H1 (cell line): ENCODE results near the gene SF3B3. TPM values are rescaled to one million over a fixed set of nuclear protein-coding genes. Genes with fewer than 3 reads are reported as not detected.

Experiments
- CTCF ChIA-PET: fragments of 300-600 bp; sonication (Branson Sonifier 250); formaldehyde crosslinking; loops from one replicate; lab custom pipeline; 2021; ENCODE audit not compliant: partially characterized antibody; lab: Charles Lee
- POLR2A ChIA-PET: fragments of 300-600 bp; sonication (Branson Sonifier 250); formaldehyde crosslinking; loops from one replicate; lab custom pipeline; 2021; ENCODE audit warnings: inconsistent platforms; ENCODE audit not compliant: partially characterized antibody; lab: Charles Lee
- DNase-seq, 2 experiments: peaks; one replicate each; pipeline versions ENCODE4 v3.0.0 to v3.0.0-alpha.2; 2010 to 2022; ENCODE audit warnings: low spot score in 2 of 2, low read depth in 1 of 2, mixed read lengths in 1 of 2
- FAIRE-seq: peaks from 2 replicates; lab custom pipeline; 2011; peaks lifted over from hg19 to GRCh38; lab: Jason Lieb, UNC
- H2AFZ ChIP-seq: 2 replicates; pipeline ENCODE4 v1.8.1; 2012; ENCODE audit warnings: low read length, inconsistent platforms
- H2AK5ac ChIP-seq: 2 replicates; pipeline ENCODE4 v1.6.1; 2013; ENCODE audit warnings: low read depth, low read length
- H2BK120ac ChIP-seq: replicated peaks from 2 replicates; pipeline ENCODE3; 2013; ENCODE audit warnings: low read depth, low read length, inconsistent platforms
- H2BK12ac ChIP-seq: 2 replicates; pipeline ENCODE4 v1.6.1; 2013; ENCODE audit warnings: low read depth, low read length
- H2BK15ac ChIP-seq: 2 replicates; pipeline ENCODE4 v1.6.1; 2013; ENCODE audit warnings: low read length
- H2BK20ac ChIP-seq: 2 replicates; pipeline ENCODE4 v1.6.1; 2013; ENCODE audit warnings: low read length
- H2BK5ac ChIP-seq: 2 replicates; pipeline ENCODE4 v1.6.1; 2013; ENCODE audit warnings: low read depth, low read length
- H3K14ac ChIP-seq: 2 replicates; pipeline ENCODE4 v1.6.1; 2013; ENCODE audit warnings: inconsistent platforms; ENCODE audit not compliant: insufficient read length
- H3K18ac ChIP-seq: 2 replicates; pipeline ENCODE4 v1.6.1; 2013; ENCODE audit warnings: low read length; ENCODE audit errors: extremely low read depth
- H3K23ac ChIP-seq: 2 replicates; pipeline ENCODE4 v1.6.1; 2013; ENCODE audit warnings: inconsistent platforms; ENCODE audit not compliant: insufficient read length
- H3K23me2 ChIP-seq: 2 replicates; pipeline ENCODE4 v1.6.1; 2013; ENCODE audit warnings: low read depth, low read length
- H3K27ac ChIP-seq: 2 replicates; pipeline ENCODE4 v1.6.1; 2011; ENCODE audit warnings: low read depth, low read length, inconsistent platforms
- H3K27me3 ChIP-seq, 4 experiments: replicated peaks in 1 of 4; 1 replicate in 1 of 4; 2 replicates in 3 of 4; pipeline versions ENCODE4 v1.6.1 to v1.8.1; 2011 to 2013; ENCODE audit warnings: low read length in 3 of 4, mild to moderate bottlenecking in 3 of 4, inconsistent platforms in 2 of 4, mixed read lengths in 2 of 4, moderate library complexity in 1 of 4; ENCODE audit not compliant: control insufficient read depth in 3 of 4, insufficient read depth in 3 of 4; ENCODE audit errors: extremely low read depth in 1 of 4
- H3K36me3 ChIP-seq, 4 experiments: 2 replicates each; pipeline versions ENCODE4 v1.6.1 to v1.8.1; 2011 to 2013; ENCODE audit warnings: mild to moderate bottlenecking in 4 of 4, low read length in 3 of 4, moderate library complexity in 2 of 4, control low read depth in 1 of 4, inconsistent platforms in 1 of 4; ENCODE audit not compliant: insufficient read depth in 4 of 4, control insufficient read depth in 2 of 4
- H3K4ac ChIP-seq: replicated peaks from 2 replicates; pipeline ENCODE3; 2013; ENCODE audit warnings: low read length, low read depth, mixed read lengths, inconsistent platforms; ENCODE audit not compliant: insufficient read length
- H3K4me1 ChIP-seq, 4 experiments: replicated peaks in 1 of 4; 1 replicate in 1 of 4; 2 replicates in 3 of 4; pipeline versions ENCODE4 v1.6.1 to v1.8.1; 2011 to 2013; ENCODE audit warnings: low read length in 3 of 4, inconsistent platforms in 2 of 4, mixed read lengths in 1 of 4; ENCODE audit not compliant: insufficient read depth in 4 of 4, control insufficient read depth in 3 of 4
- H3K4me2 ChIP-seq, 2 experiments: 2 replicates each; pipeline versions ENCODE4 v1.6.1 to v1.8.1; 2011 to 2013; ENCODE audit warnings: low read depth in 2 of 2, low read length in 2 of 2, control low read depth in 1 of 2, inconsistent platforms in 1 of 2, mild to moderate bottlenecking in 1 of 2; ENCODE audit not compliant: insufficient read depth in 1 of 2
- H3K4me3 ChIP-seq, 4 experiments: fragments of 200-600, 300-600 bp in 1 of 4; sonication (generic), shearing (Covaris generic), sonication (Bioruptor Twin) in 1 of 4; 2 replicates each; pipeline versions ENCODE4 v1.5.1 to v1.8.1; 2011 to 2016; ENCODE audit warnings: low read length in 4 of 4, low read depth in 3 of 4, control low read depth in 2 of 4, inconsistent platforms in 2 of 4, mild to moderate bottlenecking in 2 of 4, mixed read lengths in 1 of 4, moderate library complexity in 1 of 4; ENCODE audit not compliant: insufficient read depth in 2 of 4; ENCODE audit errors: extremely low read depth in 1 of 4
- H3K56ac ChIP-seq: replicated peaks from 2 replicates; pipeline ENCODE3; 2013; ENCODE audit warnings: low read depth, mild to moderate bottlenecking, mixed read lengths, low read length, inconsistent platforms; ENCODE audit not compliant: insufficient read length
- H3K79me1 ChIP-seq: 2 replicates; pipeline ENCODE4 v1.6.1; 2013; ENCODE audit warnings: low read depth, low read length, control low read depth
- H3K79me2 ChIP-seq, 2 experiments: 2 replicates each; pipeline versions ENCODE4 v1.6.1 to v1.8.1; 2012 to 2013; ENCODE audit warnings: low read length in 2 of 2, mild to moderate bottlenecking in 2 of 2, inconsistent platforms in 1 of 2; ENCODE audit not compliant: insufficient read depth in 2 of 2, control insufficient read depth in 1 of 2
- H3K9ac ChIP-seq, 4 experiments: replicated peaks in 1 of 4; 1 replicate in 1 of 4; 2 replicates in 3 of 4; pipeline versions ENCODE4 v1.6.1 to v1.8.1; 2011 to 2013; ENCODE audit warnings: low read depth in 3 of 4, low read length in 3 of 4, control low read depth in 2 of 4, mild to moderate bottlenecking in 2 of 4, moderate library complexity in 2 of 4, inconsistent platforms in 1 of 4; ENCODE audit errors: extremely low read depth in 1 of 4
- H3K9me3 ChIP-seq, 2 experiments: 2 replicates each; pipeline versions ENCODE4 v1.6.1 to v1.8.1; 2012 to 2013; ENCODE audit warnings: mild to moderate bottlenecking in 2 of 2, moderate library complexity in 2 of 2, control low read depth in 1 of 2, inconsistent platforms in 1 of 2, low read depth in 1 of 2, low read length in 1 of 2, mixed read lengths in 1 of 2; ENCODE audit not compliant: insufficient read depth in 2 of 2
- H4K20me1 ChIP-seq, 2 experiments: replicated peaks in 1 of 2; 2 replicates each; pipeline versions ENCODE3 to v1.8.1; 2011 to 2013; ENCODE audit warnings: inconsistent platforms in 2 of 2, low read length in 2 of 2, mild to moderate bottlenecking in 1 of 2; ENCODE audit not compliant: insufficient read depth in 2 of 2, control insufficient read depth in 1 of 2
- H4K5ac ChIP-seq: 2 replicates; pipeline ENCODE4 v1.6.1; 2013; ENCODE audit warnings: low read length, low read depth, mixed read lengths, inconsistent platforms; ENCODE audit not compliant: insufficient read length
- H4K8ac ChIP-seq: 2 replicates; pipeline ENCODE4 v1.8.0; 2013; ENCODE audit warnings: mild to moderate bottlenecking, moderate library complexity, low read length, inconsistent platforms; ENCODE audit not compliant: insufficient read depth; ENCODE audit errors: extremely low read depth
- H4K91ac ChIP-seq: replicated peaks from 2 replicates; pipeline ENCODE3; 2013; ENCODE audit warnings: low read length, mixed read lengths, inconsistent platforms; ENCODE audit not compliant: insufficient read length
- BRCA1 ChIP-seq: IDR thresholded peaks from 2 replicates; pipeline ENCODE4 v1.6.1; 2012; ENCODE audit warnings: low read depth, low read length, improper control_type of control experiment
- CBX5 ChIP-seq: fragments of 300-800, 300-1000 bp; sonication (generic); IDR thresholded peaks from 2 replicates; pipeline ENCODE4 v1.7.1; 2016; ENCODE audit warnings: antibody characterized with exemption, low read length, low read depth
- CEBPB ChIP-seq: IDR thresholded peaks from 2 replicates; pipeline ENCODE4 v1.6.1; 2012; ENCODE audit warnings: low read depth, low read length
- CHD2 ChIP-seq: IDR thresholded peaks from 2 replicates; pipeline ENCODE4 v1.6.1; 2012; ENCODE audit warnings: low read length, improper control_type of control experiment
- EZH2 ChIP-seq: fragments of 200-600 bp; sonication (generic); IDR thresholded peaks from 2 replicates; pipeline ENCODE4 v1.7.1; 2012; ENCODE audit warnings: low read depth, mild to moderate bottlenecking, moderate library complexity, low read length, inconsistent platforms; ENCODE audit not compliant: severe bottlenecking
- FOSL1 ChIP-seq: IDR thresholded peaks from 2 replicates; pipeline ENCODE4 v1.6.1; 2011; ENCODE audit warnings: mild to moderate bottlenecking, low read depth, low read length, moderate library complexity; ENCODE audit not compliant: insufficient read depth
- GABPA ChIP-seq: IDR thresholded peaks from 2 replicates; pipeline ENCODE4 v1.6.1; 2011; ENCODE audit warnings: mild to moderate bottlenecking, low read length, moderate library complexity, borderline replicate concordance; ENCODE audit not compliant: insufficient read depth
- HDAC6 ChIP-seq: IDR thresholded peaks from one replicate; pipeline ENCODE4 v1.7.1; 2012; ENCODE audit warnings: low read depth, mild to moderate bottlenecking, inconsistent platforms, low read length, moderate library complexity
- KDM5A ChIP-seq: fragments of 200-600 bp; IDR thresholded peaks from 2 replicates; pipeline ENCODE4 v1.7.1; 2012; ENCODE audit warnings: mild to moderate bottlenecking, low read length, inconsistent platforms, mixed read lengths
- RNF2 ChIP-seq: fragments of 200-900, 300-1000 bp; sonication (generic); IDR thresholded peaks from 2 replicates; pipeline ENCODE4 v1.7.1; 2016; ENCODE audit warnings: borderline replicate concordance, low read depth, mild to moderate bottlenecking, antibody characterized with exemption, low read length; ENCODE audit not compliant: poor library complexity, severe bottlenecking; ENCODE audit errors: missing control alignments
- SIRT6 ChIP-seq: IDR thresholded peaks from one replicate; pipeline ENCODE4 v1.7.1; 2012; ENCODE audit warnings: low read length, inconsistent platforms
- TAF1 ChIP-seq: IDR thresholded peaks from 2 replicates; pipeline ENCODE4 v1.6.1; 2011; ENCODE audit warnings: mild to moderate bottlenecking, low read depth, low read length
- YY1 ChIP-seq: IDR thresholded peaks from 2 replicates; pipeline ENCODE4 v1.6.1; 2011; ENCODE audit warnings: low read depth, mild to moderate bottlenecking, low read length
- polyA plus RNA-seq, 7 experiments: library from polyadenylated mRNA; depleted of rRNA in 3 of 7; stranded (reverse) in 5 of 7; unstranded in 2 of 7; fragments of >200 nt in 5 of 7; fragments of 200-250 nt in 2 of 7; gene quantifications; 1 replicate in 5 of 7; 2 replicates in 1 of 7; 4 replicates in 1 of 7; pipeline versions ENCODE4 v1.2.1 to v1.2.3, GENCODE V29; 2011 to 2013; ENCODE audit warnings: missing spikeins in 2 of 7, mixed read lengths in 2 of 7
- total RNA-seq: library from RNA; stranded (reverse); fragmentation: NEBNext Ultra II Directional; extraction: Animal tissue kit (Norgen Biotek cat#: 25700); gene quantifications from 2 replicates; pipeline ENCODE4 v1.2.1, GENCODE V29; 2021
- TF ChIP-seq, protein P1 (sequence below): IDR thresholded peaks from 2 replicates; pipeline ENCODE4 v1.6.1; 2012; ENCODE audit warnings: inconsistent platforms
- TF ChIP-seq, protein P2 (sequence below): IDR thresholded peaks from 2 replicates; pipeline ENCODE4 v1.6.1; 2011; ENCODE audit warnings: low read depth, mild to moderate bottlenecking, low read length; ENCODE audit not compliant: insufficient read depth

SF3B3 gene
- total and polyA plus RNA-seq, 2 of the 8 experiments (the other 6 are each of a cell fraction or from before 2014, with no cell fraction given) = 241 to 521 TPM

DNA sequence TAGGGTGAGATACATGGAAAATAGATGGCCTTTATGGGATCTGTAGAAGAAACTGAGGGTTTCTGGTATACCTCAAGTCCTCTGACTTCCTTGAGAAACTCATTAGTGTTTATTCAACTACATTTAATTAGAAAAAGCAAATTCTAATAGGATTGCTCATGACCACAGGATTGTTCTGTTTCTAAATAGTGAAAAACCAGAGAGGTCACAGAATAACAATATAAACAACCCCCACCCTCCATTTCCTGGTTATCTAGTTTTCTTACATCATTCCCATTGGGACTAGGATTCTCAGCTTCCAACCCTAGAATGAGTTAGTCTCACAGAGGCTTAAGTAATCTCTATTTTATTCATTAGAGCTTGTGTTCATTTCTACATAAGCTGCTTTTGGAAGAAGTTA lies 30.0 kb downstream of the SF3B3 start:
- Histone ChIP-seq H3K27ac (no peak overlapping the region), H3K9ac (no peak overlapping the region)
- TF ChIP-seq HDAC6 (no peak), BRCA1 (no peak), GABPA (no peak), CBX5 (no peak), KDM5A (no peak), CEBPB (no peak), FOSL1 (no peak), YY1 (no peak), RNF2 (no peak), CHD2 (no peak), SIRT6 (no peak), TAF1 (no peak), EZH2 (no peak)
- TF ChIP-seq, protein P1, sequence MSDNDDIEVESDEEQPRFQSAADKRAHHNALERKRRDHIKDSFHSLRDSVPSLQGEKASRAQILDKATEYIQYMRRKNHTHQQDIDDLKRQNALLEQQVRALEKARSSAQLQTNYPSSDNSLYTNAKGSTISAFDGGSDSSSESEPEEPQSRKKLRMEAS = no peak
- TF ChIP-seq, protein P2, sequence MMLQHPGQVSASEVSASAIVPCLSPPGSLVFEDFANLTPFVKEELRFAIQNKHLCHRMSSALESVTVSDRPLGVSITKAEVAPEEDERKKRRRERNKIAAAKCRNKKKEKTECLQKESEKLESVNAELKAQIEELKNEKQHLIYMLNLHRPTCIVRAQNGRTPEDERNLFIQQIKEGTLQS = no peak

More for the DNA sequence above, 30.0 kb downstream of the SF3B3 start:
- Histone ChIP-seq H2BK12ac (no peak overlapping the region), H4K20me1 (peaks cover 13 to 34% of the 10 kb centered on the region in 2 experiments), H2AFZ (no peak overlapping the region), H4K5ac (no peak overlapping the region), H3K4me2 (no peak overlapping the region), H2BK15ac (no peak overlapping the region), H3K79me2 (peaks cover 2 to 48% of the 10 kb centered on the region in 2 experiments; a peak in 2 of 4 replicates), H3K4me3 (no peak overlapping the region), H2BK20ac (no peak overlapping the region), H3K14ac (no peak overlapping the region), H3K23me2 (no peaks in the 10 kb centered on the region), H4K91ac (no peak overlapping the region), H3K18ac (no peak overlapping the region), H3K4me1 (no peaks in the 10 kb centered on the region), H2BK120ac (no peak overlapping the region), H3K9me3 (no peaks in the 10 kb centered on the region), H3K27me3 (no peaks in the 10 kb centered on the region), H3K56ac (no peak overlapping the region), H4K8ac (no peak overlapping the region), H3K4ac (no peak overlapping the region), H3K36me3 (peaks cover 51 to 99% (median 88%) of the 10 kb centered on the region in 4 experiments), H2BK5ac (no peak overlapping the region), H2AK5ac (no peak overlapping the region), H3K23ac (no peak overlapping the region), H3K79me1 (peaks cover 4% of the 10 kb centered on the region)
- ChIA-PET POLR2A (interaction anchor here (1.0 to 27.1 kb wide), 7 partner anchors 12 to 99 kb away, joined by 3 to 525 read pairs (median 5); partner anchors contain the start of genes COG4 and SF3B3), CTCF (interaction anchor here (0.8 to 1.5 kb wide), 9 partner anchors 8 to 301 kb away, joined by 3 to 11 read pairs (median 4); no protein-coding TSS in a partner anchor)
- FAIRE-seq (no peak), DNase-seq (no peak)
